Measurements from ENCODE around the gene NRG3.

The NRG3 gene

DNA sequence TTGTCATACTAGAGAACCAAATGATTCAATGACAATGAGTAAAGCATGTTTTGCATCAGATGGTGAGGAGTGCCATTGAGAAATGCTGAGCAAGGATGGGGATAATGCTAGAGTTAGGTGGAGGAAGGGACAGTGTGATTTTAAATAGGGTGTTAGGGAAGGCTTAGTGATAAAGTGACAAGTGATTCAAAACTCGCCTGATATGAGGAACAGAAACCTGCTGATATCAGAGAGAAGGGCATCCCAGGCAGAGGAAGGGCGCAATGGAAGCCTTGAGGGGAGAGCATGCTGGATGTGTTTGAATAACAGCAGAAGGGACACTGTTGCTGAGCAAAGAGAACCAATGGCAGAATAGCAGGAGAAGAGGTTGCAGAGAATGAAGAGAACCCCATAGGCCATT lies 196.2 kb downstream of the NRG3 start (continued):
- TF ChIP-seq, protein P1, sequence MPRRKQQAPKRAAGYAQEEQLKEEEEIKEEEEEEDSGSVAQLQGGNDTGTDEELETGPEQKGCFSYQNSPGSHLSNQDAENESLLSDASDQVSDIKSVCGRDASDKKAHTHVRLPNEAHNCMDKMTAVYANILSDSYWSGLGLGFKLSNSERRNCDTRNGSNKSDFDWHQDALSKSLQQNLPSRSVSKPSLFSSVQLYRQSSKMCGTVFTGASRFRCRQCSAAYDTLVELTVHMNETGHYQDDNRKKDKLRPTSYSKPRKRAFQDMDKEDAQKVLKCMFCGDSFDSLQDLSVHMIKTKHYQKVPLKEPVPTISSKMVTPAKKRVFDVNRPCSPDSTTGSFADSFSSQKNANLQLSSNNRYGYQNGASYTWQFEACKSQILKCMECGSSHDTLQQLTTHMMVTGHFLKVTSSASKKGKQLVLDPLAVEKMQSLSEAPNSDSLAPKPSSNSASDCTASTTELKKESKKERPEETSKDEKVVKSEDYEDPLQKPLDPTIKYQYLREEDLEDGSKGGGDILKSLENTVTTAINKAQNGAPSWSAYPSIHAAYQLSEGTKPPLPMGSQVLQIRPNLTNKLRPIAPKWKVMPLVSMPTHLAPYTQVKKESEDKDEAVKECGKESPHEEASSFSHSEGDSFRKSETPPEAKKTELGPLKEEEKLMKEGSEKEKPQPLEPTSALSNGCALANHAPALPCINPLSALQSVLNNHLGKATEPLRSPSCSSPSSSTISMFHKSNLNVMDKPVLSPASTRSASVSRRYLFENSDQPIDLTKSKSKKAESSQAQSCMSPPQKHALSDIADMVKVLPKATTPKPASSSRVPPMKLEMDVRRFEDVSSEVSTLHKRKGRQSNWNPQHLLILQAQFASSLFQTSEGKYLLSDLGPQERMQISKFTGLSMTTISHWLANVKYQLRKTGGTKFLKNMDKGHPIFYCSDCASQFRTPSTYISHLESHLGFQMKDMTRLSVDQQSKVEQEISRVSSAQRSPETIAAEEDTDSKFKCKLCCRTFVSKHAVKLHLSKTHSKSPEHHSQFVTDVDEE (CRISPR knock-in tag; IDR thresholded peaks at IDR 0.05) = no peak
- no peak for TF ChIP-seq ZC3H10 (CRISPR knock-in tag; IDR thresholded peaks at IDR 0.05)

DNA sequence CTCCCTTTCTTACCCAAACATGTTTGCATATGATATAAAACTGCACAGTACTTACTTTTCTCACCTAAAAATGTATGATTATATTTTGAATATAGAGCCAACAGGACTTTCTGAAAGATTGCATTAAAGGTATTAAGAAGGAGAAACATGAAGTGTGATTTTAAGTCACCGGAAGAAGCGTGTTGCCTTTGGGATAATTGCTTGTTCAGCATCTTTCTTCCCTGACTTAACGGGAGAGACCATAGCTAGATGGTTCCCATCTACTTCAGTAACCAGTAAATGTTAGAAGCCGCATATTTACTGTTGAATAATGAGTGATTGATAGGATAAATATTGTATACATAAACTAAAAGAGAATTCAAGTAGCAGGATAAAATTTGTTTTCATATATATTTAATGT lies 197.1 kb downstream of the NRG3 start:
- TF ChIP-seq ZC3H10 (CRISPR knock-in tag; IDR thresholded peaks at IDR 0.05) (no peak), SNAI2 (CRISPR knock-in tag; IDR thresholded peaks at IDR 0.05) (no peak), CSDC2 (CRISPR knock-in tag; IDR thresholded peaks at IDR 0.05) (no peak), ISL1 (CRISPR knock-in tag; IDR thresholded peaks at IDR 0.05) (no peak), PPARA (CRISPR knock-in tag; IDR thresholded peaks at IDR 0.05; ENCODE audit: borderline replicate concordance) (no peak), RARB (CRISPR knock-in tag; IDR thresholded peaks at IDR 0.05) (no peak), ZNF8 (CRISPR knock-in tag; IDR thresholded peaks at IDR 0.05) (no peak), OSR1 (CRISPR knock-in tag; IDR thresholded peaks at IDR 0.05) (no peak)
- TF ChIP-seq, protein P2, sequence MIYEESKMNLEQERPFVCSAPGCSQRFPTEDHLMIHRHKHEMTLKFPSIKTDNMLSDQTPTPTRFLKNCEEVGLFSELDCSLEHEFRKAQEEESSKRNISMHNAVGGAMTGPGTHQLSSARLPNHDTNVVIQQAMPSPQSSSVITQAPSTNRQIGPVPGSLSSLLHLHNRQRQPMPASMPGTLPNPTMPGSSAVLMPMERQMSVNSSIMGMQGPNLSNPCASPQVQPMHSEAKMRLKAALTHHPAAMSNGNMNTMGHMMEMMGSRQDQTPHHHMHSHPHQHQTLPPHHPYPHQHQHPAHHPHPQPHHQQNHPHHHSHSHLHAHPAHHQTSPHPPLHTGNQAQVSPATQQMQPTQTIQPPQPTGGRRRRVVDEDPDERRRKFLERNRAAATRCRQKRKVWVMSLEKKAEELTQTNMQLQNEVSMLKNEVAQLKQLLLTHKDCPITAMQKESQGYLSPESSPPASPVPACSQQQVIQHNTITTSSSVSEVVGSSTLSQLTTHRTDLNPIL (CRISPR knock-in tag; IDR thresholded peaks at IDR 0.05; ENCODE audit: low read depth) = no peak
- ATAC-seq = no peak

DNA sequence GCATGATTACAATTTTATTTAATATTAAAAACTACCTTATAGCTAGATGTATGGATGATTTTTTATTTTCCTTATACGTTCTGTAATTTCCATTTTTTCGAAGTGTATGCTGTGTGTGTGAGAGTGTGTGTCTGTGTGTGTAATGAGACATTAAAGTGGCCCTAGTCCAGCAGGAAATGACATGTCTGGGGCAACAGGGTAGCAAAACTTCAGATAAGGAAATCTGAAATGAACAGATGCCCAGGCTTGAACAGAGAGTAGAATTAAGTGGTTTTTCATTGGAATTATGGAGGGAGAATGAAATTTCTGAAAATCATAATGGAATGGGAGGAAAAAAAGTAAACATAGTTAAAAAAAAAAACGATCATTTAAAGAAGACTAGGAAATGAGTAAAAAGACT lies 200.6 kb downstream of the NRG3 start:
- TF ChIP-seq PPARA (CRISPR knock-in tag; IDR thresholded peaks at IDR 0.05; ENCODE audit: borderline replicate concordance) (no peak), BACH2 (CRISPR knock-in tag; IDR thresholded peaks at IDR 0.05; ENCODE audit: borderline replicate concordance) (no peak), TOX (CRISPR knock-in tag; IDR thresholded peaks at IDR 0.05; ENCODE audit: borderline replicate concordance) (no peak), CSDC2 (CRISPR knock-in tag; IDR thresholded peaks at IDR 0.05) (no peak), OSR1 (CRISPR knock-in tag; IDR thresholded peaks at IDR 0.05) (no peak), ZNF565 (CRISPR knock-in tag; conservative IDR thresholded peaks at IDR 0.05; ENCODE audit: low read depth) (no peak), ESRRG (CRISPR knock-in tag; IDR thresholded peaks at IDR 0.05) (no peak)
- TF ChIP-seq, protein P2 (CRISPR knock-in tag; IDR thresholded peaks at IDR 0.05; ENCODE audit: low read depth) = no peak
- TF ChIP-seq, protein P1 (CRISPR knock-in tag; IDR thresholded peaks at IDR 0.05) = no peak
- ATAC-seq = no peak

DNA sequence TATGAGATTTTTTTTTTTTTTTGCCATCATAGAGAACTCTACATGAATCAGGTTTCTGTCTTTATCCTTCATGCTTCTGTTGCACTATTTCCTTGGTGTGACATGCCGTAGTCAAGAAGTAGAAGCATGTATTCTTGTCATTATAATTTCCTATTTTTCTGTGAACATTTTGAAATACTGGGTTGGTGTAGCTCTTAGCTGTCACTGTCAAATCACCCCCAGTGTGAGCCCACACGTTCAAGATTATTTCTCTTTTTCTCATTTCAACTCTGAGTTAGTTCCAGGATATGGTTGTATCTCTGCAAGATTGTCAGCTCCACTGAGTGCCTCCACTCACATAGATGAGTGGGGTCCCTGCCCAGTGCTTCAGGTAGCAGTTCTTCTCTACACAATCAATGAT lies 209.5 kb downstream of the NRG3 start:
- ATAC-seq = no peak
- TF ChIP-seq ESRRG (CRISPR knock-in tag; IDR thresholded peaks at IDR 0.05) = no peak

DNA sequence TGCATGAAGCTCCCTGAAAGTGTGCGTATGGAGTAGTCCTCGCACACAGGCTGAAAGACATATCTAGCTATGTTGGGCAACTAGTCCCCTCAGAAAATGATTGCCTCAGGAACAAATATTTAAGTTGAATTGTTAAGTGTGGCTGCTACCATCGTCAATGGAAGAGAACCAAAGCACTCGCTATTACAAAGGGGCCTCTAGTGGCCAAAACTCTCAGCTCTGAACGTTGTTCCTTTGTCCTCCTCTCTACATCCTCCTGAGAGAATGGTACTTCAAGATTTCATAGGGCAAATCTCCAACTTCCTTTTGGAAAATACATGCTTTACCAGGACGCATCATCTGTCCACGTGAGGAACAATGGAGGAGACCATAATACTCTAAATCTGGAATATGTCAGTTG lies 209.9 kb downstream of the NRG3 start:
- no peak for ATAC-seq
- TF ChIP-seq GLIS3 (CRISPR knock-in tag; IDR thresholded peaks at IDR 0.05) = no peak
- no peak for TF ChIP-seq ZFP30 (CRISPR knock-in tag; IDR thresholded peaks at IDR 0.05)
- no peak for TF ChIP-seq ESRRG (CRISPR knock-in tag; IDR thresholded peaks at IDR 0.05)
- TF ChIP-seq, protein P3, sequence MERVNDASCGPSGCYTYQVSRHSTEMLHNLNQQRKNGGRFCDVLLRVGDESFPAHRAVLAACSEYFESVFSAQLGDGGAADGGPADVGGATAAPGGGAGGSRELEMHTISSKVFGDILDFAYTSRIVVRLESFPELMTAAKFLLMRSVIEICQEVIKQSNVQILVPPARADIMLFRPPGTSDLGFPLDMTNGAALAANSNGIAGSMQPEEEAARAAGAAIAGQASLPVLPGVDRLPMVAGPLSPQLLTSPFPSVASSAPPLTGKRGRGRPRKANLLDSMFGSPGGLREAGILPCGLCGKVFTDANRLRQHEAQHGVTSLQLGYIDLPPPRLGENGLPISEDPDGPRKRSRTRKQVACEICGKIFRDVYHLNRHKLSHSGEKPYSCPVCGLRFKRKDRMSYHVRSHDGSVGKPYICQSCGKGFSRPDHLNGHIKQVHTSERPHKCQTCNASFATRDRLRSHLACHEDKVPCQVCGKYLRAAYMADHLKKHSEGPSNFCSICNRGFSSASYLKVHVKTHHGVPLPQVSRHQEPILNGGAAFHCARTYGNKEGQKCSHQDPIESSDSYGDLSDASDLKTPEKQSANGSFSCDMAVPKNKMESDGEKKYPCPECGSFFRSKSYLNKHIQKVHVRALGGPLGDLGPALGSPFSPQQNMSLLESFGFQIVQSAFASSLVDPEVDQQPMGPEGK (CRISPR knock-in tag; IDR thresholded peaks at IDR 0.05; ENCODE audit: borderline replicate concordance) = no peak
